Peyer's patch (tissue), 4 donors: ENCODE data around the gene PDE4D. TPM values are rescaled to one million over a fixed set of nuclear protein-coding genes. Genes with fewer than 3 reads are reported as not detected.

Source experiments
- DNase-seq, 3 donors: peaks; one replicate each; pipeline ENCODE4 v3.0.0-alpha.2; 2017 to 2019
- H3K27ac ChIP-seq, 4 donors: fragments of 200-600 bp; sonication (generic); one replicate each; pipeline ENCODE4 v1.5.1; 2016 to 2019
- H3K27me3 ChIP-seq, 2 donors: fragments of 200-600 bp; sonication (generic); one replicate each; pipeline ENCODE4 v1.5.1; 2019
- H3K36me3 ChIP-seq, 3 donors: fragments of 200-600 bp; sonication (generic); one replicate each; pipeline ENCODE4 v1.5.1; 2016 to 2019
- H3K4me1 ChIP-seq, 4 donors: fragments of 200-600 bp; sonication (generic); one replicate each; pipeline ENCODE4 v1.5.1; 2016 to 2019
- H3K4me3 ChIP-seq, 4 donors: fragments of 200-600 bp; sonication (generic); 1 replicate in 3 of 4; 2 replicates in 1 of 4; pipeline ENCODE4 v1.5.1; 2016 to 2019; ENCODE audit warnings: mild to moderate bottlenecking in 1 of 4
- H3K9me3 ChIP-seq, 4 donors: fragments of 200-600 bp; sonication (generic); one replicate each; pipeline ENCODE4 v1.5.1; 2016 to 2019; ENCODE audit warnings: mild to moderate bottlenecking in 1 of 4
- CTCF ChIP-seq, 6 experiments: fragments of 450-650 bp in 4 of 6; fragments of 200-600 bp in 2 of 6; sonication (generic) in 1 of 6; IDR thresholded peaks; one replicate each; pipeline ENCODE4 v1.5.1; 2017 to 2019; ENCODE audit warnings: antibody characterized with exemption in 6 of 6, mild to moderate bottlenecking in 3 of 6, moderate library complexity in 1 of 6
- POLR2A ChIP-seq, 2 donors: fragments of 450-650 bp; IDR thresholded peaks; one replicate each; pipeline ENCODE4 v1.5.1; 2017; ENCODE audit warnings: antibody characterized with exemption in 2 of 2, mild to moderate bottlenecking in 2 of 2, moderate library complexity in 2 of 2
- total RNA-seq, 4 donors: library from RNA; depleted of rRNA; stranded (reverse); fragments of >200 nt; gene quantifications; one replicate each; pipeline ENCODE4 v1.1.0, GENCODE V29; 2016

PDE4D gene
- total RNA-seq, 4 donors from 2014 or later, result 19.8 to 89.1 (median 43.9) TPM

- Histone ChIP-seq H3K27ac (no peak overlapping the region), H3K27me3 (no peaks in the 10 kb centered on the region), H3K9me3 (no peaks in the 10 kb centered on the region), H3K4me3 (no peak overlapping the region), H3K36me3 (no peaks in the 10 kb centered on the region), H3K4me1 (no peaks in the 10 kb centered on the region)
- peak in 2 of 3 donors; percentile 48 to 59 for DNase-seq
- TF ChIP-seq POLR2A (IDR thresholded peaks at IDR 0.05) (no peak), CTCF (IDR thresholded peaks at IDR 0.05) (no peak)
These were observed 253.1 kb downstream of the PDE4D start for GRCh38 chr5:59640411-59640810.

- H3K27ac ChIP-seq, result no peak overlapping the region
- no peak for TF ChIP-seq CTCF (IDR thresholded peaks at IDR 0.05)
- no peak for TF ChIP-seq POLR2A (IDR thresholded peaks at IDR 0.05)
These were observed 255.5 kb downstream of the PDE4D start for GRCh38 chr5:59637884-59638580.

GRCh38 chr5:59629561-59629960 is 264.0 kb downstream of the PDE4D start:
- Histone ChIP-seq H3K36me3 (no peaks in the 10 kb centered on the region), H3K4me1 (no peaks in the 10 kb centered on the region), H3K27me3 (no peaks in the 10 kb centered on the region), H3K27ac (no peak overlapping the region), H3K9me3 (no peaks in the 10 kb centered on the region), H3K4me3 (no peak overlapping the region)
- TF ChIP-seq CTCF (IDR thresholded peaks at IDR 0.05) (no peak), POLR2A (IDR thresholded peaks at IDR 0.05) (no peak)
- no peak for DNase-seq

More at GRCh38 chr5:59637884-59638580, 255.5 kb downstream of the PDE4D start:
- DNase-seq, result no peak
- Histone ChIP-seq H3K27me3 (no peaks in the 10 kb centered on the region), H3K4me3 (no peak overlapping the region), H3K36me3 (no peaks in the 10 kb centered on the region), H3K4me1 (no peaks in the 10 kb centered on the region), H3K9me3 (no peaks in the 10 kb centered on the region)

GRCh38 chr5:59628062-59628828 is 265.3 kb downstream of the PDE4D start:
- no peaks in the 10 kb centered on the region for H3K9me3 ChIP-seq
- no peaks in the 10 kb centered on the region for H3K36me3 ChIP-seq
- no peak for DNase-seq
- H3K27me3 ChIP-seq, result no peaks in the 10 kb centered on the region
- H3K4me1 ChIP-seq, result no peaks in the 10 kb centered on the region
- no peak overlapping the region for H3K27ac ChIP-seq
- no peak overlapping the region for H3K4me3 ChIP-seq
- no peak for TF ChIP-seq POLR2A (IDR thresholded peaks at IDR 0.05)
- TF ChIP-seq CTCF (IDR thresholded peaks at IDR 0.05), result no peak

- Histone ChIP-seq H3K4me1 (no peaks in the 10 kb centered on the region), H3K36me3 (no peaks in the 10 kb centered on the region), H3K27me3 (no peaks in the 10 kb centered on the region), H3K4me3 (no peak overlapping the region), H3K9me3 (no peaks in the 10 kb centered on the region), H3K27ac (no peak overlapping the region)
- TF ChIP-seq POLR2A (IDR thresholded peaks at IDR 0.05), result peak in 1 of 2 donors; percentile 18
- no peak for TF ChIP-seq CTCF (IDR thresholded peaks at IDR 0.05)
- DNase-seq, result no peak
These were observed 268.6 kb downstream of the PDE4D start for GRCh38 chr5:59624898-59625297.
